GM21515 (cell line): ENCODE data around the gene TBCK.

Source experiments
- ATAC-seq: cut with Tn5 transposase; IDR thresholded peaks from one replicate; pipeline ENCODE4 v1.9.1; 2021; ENCODE audit not compliant: unreplicated experiment

Gene TBCK

DNA sequence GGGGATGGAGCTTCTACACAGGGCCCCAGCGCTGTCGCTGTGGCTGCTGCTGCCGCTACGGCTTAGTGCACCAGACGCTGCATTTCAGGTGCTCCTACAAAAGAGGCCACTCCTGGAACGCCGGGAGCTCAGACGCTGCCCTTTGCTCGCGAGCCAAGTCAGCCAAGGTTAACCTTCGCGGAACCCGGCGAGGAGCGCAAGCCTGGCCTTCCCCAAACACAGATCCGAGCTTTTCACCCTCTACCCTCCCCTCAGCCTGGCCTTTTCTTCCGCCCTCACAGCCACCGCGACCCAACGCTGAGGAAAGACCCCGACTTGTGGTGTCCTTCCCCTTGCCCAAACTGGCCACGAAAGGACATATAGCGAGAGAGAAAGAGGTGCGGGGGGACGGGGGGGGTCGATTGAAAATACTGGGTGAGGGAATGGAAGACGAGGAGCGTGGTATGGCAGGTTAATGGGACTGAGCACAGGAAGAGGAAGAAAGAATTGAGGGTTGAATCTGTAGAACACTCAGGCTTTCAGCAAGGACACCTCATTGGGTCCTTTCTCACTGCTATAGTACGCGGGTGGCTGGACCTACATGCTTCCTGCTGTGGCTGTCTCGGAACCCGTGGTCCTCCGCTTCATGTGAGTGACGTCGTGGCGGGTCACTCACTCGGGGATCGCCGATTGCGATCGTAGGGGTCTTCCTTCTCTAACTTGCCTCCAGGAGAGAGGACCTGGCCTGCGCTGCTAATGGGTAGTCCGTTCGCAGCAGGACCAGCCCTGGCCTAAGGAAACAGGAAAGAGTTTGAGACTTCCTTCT, at the start of gene TBCK, which contains the start of gene AIMP1:
TBCK (minus strand) TSS at position 242 of the 805 bp plus-strand sequence. CDS start 7,249 bp downstream, outside the sequence.
AIMP1 (plus strand) TSS at position 583 of the 805 bp plus-strand sequence. CDS start 8,460 bp downstream, outside the sequence.
- peak; percentile 87 for ATAC-seq

DNA sequence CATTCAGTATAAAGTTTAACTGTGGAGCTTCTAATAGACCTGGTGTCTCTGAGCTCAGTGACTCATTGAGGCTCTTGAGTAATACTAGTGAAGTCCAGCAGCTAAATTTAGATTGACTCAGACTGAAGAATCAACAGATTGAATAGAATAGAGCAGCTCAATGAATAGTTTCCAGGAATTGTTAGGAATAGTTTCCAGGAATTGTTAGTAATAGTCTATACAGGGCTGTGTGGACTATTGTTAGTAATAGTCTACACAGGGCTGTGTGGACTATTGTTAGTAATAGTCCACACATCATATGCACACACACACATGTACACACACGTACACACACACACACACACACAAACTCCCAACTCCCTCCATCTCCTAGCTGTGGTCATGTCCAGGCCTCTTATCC, 49.6 kb upstream of the TBCK start:
- no peak for ATAC-seq

DNA sequence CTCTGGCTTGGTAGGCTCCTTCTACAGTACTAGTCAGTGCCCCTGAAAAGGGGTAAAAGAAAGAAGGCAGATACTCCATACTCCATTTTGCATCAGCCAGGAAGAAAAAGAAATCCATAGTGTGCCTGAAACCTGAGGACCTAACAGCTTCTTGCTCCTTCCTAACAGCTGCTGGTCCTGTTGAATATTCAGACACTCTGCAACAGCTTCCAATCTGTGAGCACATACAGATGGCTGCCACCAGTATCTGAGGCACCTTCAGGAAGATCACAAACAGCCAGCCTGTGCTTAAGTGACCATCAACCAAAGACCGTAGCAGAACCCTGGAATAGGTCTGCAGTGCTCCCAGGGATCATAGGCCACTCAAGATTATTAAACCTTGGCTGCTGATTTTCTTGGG, 48.3 kb upstream of the TBCK start:
- ATAC-seq: no peak

GRCh38 chr4:106362086-106362825, 46.2 kb upstream of the TBCK start:
- no peak for ATAC-seq

DNA sequence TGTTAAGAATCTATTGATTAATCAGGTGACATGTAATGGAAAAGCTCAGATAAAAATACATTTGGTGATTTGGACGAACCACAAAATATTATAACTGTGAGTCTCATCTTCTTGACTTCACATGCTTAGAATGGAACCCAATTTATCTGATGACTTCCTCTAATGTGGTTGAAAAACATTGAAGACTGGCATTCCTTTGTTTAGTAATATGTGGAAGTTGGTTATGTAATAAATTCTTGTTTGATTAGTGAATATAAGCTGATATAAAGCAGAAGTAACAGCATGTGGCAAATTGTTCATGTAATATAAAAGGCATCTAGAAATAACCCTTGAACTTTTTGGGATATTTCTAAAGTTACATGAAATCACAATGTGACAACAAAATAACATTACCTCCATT, 42.9 kb upstream of the TBCK start:
- no peak for ATAC-seq

- ATAC-seq: no peak
Observed at GRCh38 chr4:106355193-106355592, 39.2 kb upstream of the TBCK start.

DNA sequence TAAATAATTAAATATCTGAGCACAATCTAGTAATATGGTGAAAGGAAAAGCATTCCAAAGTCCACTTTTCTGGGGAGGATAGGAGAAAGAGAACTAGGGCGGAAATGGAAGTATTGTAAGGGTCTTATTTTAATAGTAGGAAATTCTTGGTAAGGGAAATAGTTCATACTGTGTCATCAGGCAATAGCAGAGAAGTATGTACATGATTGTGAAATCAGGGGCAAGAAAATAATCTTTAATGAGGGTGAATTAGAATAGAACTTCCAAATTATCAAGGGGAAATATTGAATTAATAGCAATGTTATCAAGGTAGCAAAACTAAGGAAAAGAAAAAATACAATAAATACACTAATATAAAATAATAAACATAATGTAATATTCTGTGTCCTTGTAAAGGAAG, 37.8 kb upstream of the TBCK start:
- no peak for ATAC-seq

DNA sequence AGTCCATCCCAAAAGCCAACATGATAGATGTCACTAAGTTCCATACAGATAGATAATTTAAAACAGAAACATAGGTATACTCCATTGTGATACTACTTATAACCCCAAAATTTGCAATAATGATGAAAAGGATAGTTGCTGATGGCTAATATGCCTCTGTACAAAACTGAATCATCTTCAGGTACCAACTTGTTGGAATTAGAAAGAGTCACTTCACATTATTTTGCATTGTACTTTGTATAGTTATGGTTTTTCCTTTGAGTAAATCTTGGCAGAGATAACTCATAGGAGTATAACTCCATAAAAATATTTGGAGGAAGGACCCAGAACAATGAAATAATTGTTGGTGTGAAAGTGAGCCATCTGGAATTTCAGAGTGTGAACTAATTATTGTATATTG, 35.0 kb upstream of the TBCK start:
- no peak for ATAC-seq

DNA sequence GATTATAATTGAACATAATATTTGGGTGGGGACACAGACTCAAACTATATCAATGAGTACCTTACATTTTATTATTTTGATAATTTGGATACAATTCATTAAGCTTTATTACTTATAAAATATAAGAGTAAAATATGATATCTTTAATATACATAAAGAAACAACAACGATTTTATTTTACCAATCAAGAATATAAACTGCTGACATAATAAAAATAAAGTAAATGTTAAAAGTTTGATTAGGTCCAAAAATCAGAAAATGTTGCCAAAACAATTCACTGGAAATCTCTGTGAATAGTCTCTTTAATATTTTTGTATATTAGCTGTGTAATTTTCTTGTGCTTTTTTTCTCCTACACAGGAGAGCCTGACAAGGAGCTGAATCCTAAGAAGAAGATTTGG, 31.2 kb upstream of the TBCK start:
- ATAC-seq: no peak

DNA sequence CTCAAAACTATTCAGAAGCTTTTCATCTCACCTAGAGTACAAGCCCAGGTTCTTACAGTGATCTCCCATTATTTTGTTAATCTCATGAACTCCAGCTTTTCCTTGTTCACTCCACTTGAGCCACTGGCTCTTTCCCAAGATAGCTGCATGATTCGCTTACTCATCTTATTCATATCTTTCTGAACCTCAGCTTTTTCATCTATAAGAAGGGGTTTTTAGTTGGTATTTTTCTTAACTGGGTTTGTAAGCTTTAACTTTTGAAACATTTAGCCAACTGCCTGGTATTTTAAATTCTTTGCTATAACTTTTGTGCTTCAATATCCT, 28.6 kb upstream of the TBCK start:
- ATAC-seq: no peak

DNA sequence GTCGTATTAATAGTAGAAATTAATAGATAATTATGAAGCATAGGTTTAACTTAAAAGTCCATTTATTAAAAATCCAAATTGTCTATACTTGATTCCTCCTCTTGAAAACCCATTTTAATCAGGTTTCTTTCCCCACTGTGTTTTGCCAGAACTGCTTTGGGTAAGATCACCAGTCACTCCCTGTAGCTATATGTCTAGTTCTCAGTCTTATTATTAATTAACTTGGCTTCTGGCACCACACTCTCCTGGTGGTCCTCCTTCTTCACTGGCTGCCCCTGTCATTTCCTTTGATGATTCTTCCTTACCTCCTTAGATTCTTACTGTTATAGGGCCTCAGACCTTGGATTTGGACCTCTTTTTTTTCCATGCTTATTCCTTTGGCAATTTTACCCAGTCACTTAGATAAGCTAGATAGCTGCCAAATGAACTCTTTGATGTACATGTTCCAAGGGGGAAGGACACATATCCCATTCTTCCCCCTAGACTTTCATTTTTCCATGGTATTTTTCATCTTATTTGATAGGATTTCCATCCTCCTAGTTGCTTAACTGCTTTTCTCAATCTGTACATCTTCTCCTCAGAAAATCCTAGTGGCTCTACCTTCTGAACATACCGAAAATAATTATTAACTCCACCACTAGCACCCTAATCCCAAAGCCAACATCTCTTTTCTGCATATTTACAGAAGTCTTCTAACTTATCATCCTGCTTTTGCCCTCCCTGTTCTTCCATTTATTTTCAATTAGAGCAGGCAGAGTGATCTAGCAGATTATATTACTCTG, 28.0 kb upstream of the TBCK start:
- ATAC-seq: no peak

- ATAC-seq: no peak
Observed at GRCh38 chr4:106340774-106341173, 24.8 kb upstream of the TBCK start.

DNA sequence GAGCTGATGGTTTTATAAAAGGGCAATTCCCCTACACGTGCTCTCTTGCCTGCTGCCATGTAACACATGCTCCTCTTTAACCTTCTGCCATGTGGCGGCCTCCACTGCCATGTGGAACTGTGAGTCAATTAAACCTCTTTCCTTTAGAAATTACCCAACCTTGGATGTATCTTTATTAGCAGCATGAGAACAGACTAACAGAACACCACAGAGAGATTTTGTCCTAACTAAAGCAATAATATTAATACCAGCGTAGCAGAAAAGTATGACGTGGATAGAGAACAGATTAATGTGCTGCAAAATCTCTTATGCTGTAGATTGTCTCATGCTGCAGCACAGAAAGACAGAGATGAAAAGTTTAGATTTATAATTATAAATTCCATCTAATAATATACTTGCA, 23.4 kb upstream of the TBCK start:
- no peak for ATAC-seq

- no peak for ATAC-seq
Observed at GRCh38 chr4:106338671-106339070, 22.7 kb upstream of the TBCK start.

DNA sequence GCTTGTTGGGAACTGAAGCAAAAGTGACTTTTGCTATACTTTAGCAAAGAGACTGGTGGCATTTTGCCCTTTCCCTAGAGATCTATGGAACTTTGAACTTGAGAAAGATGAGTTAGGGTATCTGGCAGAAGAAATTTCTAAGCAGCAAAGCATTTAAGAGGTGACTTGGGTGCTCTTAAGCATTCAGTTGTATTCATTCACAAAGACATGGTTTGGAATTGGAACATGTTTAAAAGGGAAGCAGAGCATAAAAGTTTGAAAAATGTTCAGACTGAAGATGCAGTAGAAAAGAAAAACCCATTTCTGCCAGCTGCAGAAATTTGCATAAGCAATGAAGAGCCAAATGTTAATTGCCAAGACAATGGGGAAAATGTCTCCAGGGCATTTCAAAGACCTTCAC, 21.9 kb upstream of the TBCK start:
- no peak for ATAC-seq

DNA sequence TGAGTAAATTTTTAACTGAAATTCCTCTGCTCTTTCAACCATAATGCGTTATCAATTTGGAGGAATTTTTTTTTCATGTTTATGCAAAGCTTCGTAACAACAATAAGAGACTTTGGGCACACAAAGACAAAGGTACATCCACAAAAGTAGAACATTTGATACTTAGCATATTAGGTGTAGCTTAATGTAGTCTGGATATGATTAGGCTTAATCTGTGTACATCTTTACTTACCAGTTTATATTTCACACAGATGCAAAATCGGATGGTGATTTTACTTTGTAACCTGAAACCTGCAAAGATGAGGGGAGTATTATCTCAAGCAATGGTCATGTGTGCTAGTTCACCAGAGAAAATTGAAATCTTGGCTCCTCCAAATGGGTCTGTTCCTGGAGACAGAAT, 20.6 kb upstream of the TBCK start:
- no peak for ATAC-seq

GRCh38 chr4:106334741-106335470, 18.9 kb upstream of the TBCK start:
- ATAC-seq: no peak

DNA sequence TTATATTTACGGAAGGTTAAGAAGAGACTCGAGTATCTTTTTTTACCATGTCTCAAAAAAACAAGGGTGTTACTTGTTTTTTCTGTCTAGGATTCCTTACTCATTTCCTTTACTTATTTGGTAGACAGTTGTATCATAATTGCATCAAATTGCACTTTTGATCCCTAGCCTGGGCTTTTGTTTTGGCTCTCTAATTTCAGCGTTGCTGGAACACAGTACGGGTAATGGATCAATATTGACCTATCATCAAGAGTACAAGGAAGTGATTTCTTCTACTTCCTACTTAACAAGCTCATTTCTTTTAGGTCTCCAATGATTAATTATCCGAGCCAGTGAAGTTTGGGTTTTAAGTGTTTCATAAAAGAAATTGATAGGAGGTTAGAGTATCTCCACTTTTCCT, 17.2 kb upstream of the TBCK start:
- ATAC-seq: no peak

DNA sequence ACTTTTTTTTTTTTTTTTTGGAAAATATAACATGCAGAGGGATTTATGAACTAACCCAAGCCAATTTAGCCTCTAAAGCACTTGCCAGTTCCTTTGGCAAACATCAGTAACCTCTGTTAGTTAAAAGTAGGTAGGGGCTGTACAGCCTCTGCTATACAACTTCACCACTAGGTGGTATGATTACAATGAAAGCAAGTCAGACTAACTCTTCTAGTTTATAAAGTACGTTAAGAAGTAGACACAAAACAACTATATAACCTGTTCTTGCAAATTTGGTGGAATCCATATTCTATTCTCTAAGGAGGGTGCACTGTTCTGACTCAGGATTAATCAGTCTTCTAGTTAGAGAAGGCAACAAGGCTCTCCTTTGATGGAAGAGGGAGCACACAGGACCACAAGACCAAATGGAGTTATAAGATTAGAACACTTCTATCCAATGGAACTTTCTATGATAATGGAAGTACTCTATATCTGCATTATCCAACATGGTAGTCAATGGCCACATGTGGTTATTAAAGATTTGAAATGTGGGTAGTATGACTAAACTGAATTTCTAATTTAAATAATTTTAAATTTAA, 13.1 kb upstream of the TBCK start:
- ATAC-seq: peak; percentile 78

DNA sequence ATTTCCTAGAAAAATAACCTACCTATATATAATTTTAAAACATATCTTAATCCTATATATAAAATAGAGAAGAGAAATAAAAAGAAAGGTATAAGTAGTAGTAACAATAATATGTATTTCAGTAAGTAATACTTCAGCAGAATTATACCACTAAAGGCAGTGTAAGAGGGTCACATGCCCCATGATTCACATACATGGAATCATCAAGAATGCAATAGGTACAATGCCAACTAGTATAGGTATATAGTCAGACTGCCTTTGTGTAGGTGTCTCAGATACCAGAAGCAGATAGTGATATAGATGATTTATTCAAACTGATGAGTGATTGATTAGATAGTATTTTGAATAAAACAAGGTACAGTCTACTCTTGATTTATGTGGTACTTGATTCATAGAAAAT, 9.8 kb upstream of the TBCK start:
- no peak for ATAC-seq

DNA sequence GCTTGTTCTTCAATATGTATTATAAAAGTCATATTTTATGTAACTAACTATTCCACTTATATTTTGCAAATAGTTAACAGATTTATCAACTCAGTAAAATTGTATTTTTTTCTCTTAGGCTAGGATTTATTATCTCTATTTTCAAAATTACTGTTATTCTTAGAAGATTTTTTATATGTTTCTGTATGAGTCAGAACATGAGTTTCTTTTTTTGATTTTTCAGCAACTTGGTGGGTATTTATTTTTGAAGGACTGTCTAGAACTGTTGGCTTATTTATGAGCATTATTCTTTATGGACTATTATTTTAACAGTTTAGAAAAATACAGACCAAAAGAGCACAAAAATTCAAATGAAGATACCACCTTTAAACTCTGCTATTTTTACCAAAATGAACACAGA, 7.1 kb upstream of the TBCK start:
- ATAC-seq: no peak
